HepG2 (cell line): ENCODE measurements around the gene CHST1. TPM values are rescaled to one million over a fixed set of nuclear protein-coding genes. Genes with fewer than 3 reads are reported as not detected.

Source experiments
- ATAC-seq: fragments of 200-7000 bp; cut with Tn5 transposase; 3 replicates; pipeline ENCODE4 v1.9.1; 2020; ENCODE audit warnings: mild to moderate bottlenecking, moderate library complexity
- BruUV-seq: library from RNA; stranded (reverse); fragments of 400-500 nt; replicated peaks from 2 replicates; lab custom pipeline; 2021; lab: Mats Ljungman, UMichigan
- CTCF ChIA-PET: fragments of 300-600 bp; formaldehyde crosslinking; extraction: SDS; loops from one replicate; lab custom pipeline; 2021; ENCODE audit warnings: low total read pairs, inconsistent platforms, low intra/inter-chr PET ratio; lab: Yijun Ruan, JAX
- POLR2A ChIA-PET: fragments of 350-600 bp; sonication (Branson Sonifier 250); formaldehyde crosslinking; loops from one replicate; lab custom pipeline; 2020; ENCODE audit warnings: antibody characterized with exemption, inconsistent platforms; lab: Yijun Ruan, JAX
- DNase-seq: peaks from one replicate; pipeline ENCODE4 v3.0.0-alpha.2; 2015; ENCODE audit warnings: low spot score
- FAIRE-seq: peaks from 3 replicates; lab custom pipeline; 2011; peaks lifted over from hg19 to GRCh38; lab: Jason Lieb, UNC
- H2AFZ ChIP-seq: one replicate; pipeline ENCODE4 v1.6.1; 2011; ENCODE audit warnings: low read length, inconsistent platforms
- H3K27ac ChIP-seq: fragments of 300-600 bp; 3 replicates; pipeline ENCODE4 v1.8.0; 2011; ENCODE audit warnings: mixed run types, mild to moderate bottlenecking, mixed read lengths, low read length, inconsistent platforms; ENCODE audit not compliant: insufficient read depth; ENCODE audit errors: extremely low read length
- H3K27me3 ChIP-seq, 2 experiments: fragments of 200-600 bp in 1 of 2; 2 replicates in 1 of 2; 3 replicates in 1 of 2; pipeline versions ENCODE4 v1.6.0 to v1.8.0; 2011; ENCODE audit warnings: low read length in 2 of 2, mild to moderate bottlenecking in 2 of 2, moderate library complexity in 2 of 2, inconsistent platforms in 1 of 2; ENCODE audit not compliant: insufficient read depth in 2 of 2, control insufficient read depth in 1 of 2
- H3K36me3 ChIP-seq, 2 experiments: fragments of 200-600 bp in 1 of 2; replicated peaks in 1 of 2; 2 replicates in 1 of 2; 3 replicates in 1 of 2; pipeline versions ENCODE4 v1.5.1 to v1.8.0; 2011; ENCODE audit warnings: low read length in 2 of 2, inconsistent platforms in 1 of 2; ENCODE audit not compliant: insufficient read depth in 2 of 2, control insufficient read depth in 1 of 2
- H3K4me1 ChIP-seq: 2 replicates; pipeline ENCODE4 v1.5.1; 2012; ENCODE audit warnings: low read length, inconsistent platforms; ENCODE audit not compliant: insufficient read depth
- H3K4me2 ChIP-seq: 2 replicates; pipeline ENCODE4 v1.6.0; 2011; ENCODE audit warnings: low read depth, low read length, inconsistent platforms
- H3K4me3 ChIP-seq, 3 experiments: fragments of 200-600 bp in 1 of 3; sonication (generic), shearing (Covaris generic) in 1 of 3; replicated peaks in 1 of 3; 2 replicates each; pipeline ENCODE4 v1.5.1; 2011 to 2016; ENCODE audit warnings: low read length in 3 of 3, inconsistent platforms in 2 of 3, low read depth in 2 of 3, mild to moderate bottlenecking in 2 of 3, control low read depth in 1 of 3, mixed read lengths in 1 of 3; ENCODE audit not compliant: insufficient read depth in 1 of 3
- H3K79me2 ChIP-seq: one replicate; pipeline ENCODE4 v1.6.1; 2011; ENCODE audit warnings: low read length, inconsistent platforms; ENCODE audit not compliant: insufficient read depth
- H3K9ac ChIP-seq: 2 replicates; pipeline ENCODE4 v1.6.0; 2011; ENCODE audit warnings: mild to moderate bottlenecking, low read depth, low read length, inconsistent platforms; ENCODE audit not compliant: insufficient read depth
- H3K9me3 ChIP-seq: 2 replicates; pipeline ENCODE4 v1.5.1; 2012; ENCODE audit warnings: mild to moderate bottlenecking, low read length
- H4K20me1 ChIP-seq: 2 replicates; pipeline ENCODE4 v1.6.0; 2011; ENCODE audit warnings: inconsistent platforms, mild to moderate bottlenecking, low read length, moderate library complexity; ENCODE audit not compliant: insufficient read depth
- ARNT2 ChIP-seq: sonication (generic); formaldehyde crosslinking; IDR thresholded peaks from 2 replicates; pipeline ENCODE4 v1.8.0; 2022; ENCODE audit warnings: mild to moderate bottlenecking, low read depth, missing genetic modification reagents, moderate library complexity
- CC2D1A ChIP-seq: sonication (generic); formaldehyde crosslinking; IDR thresholded peaks from 2 replicates; pipeline ENCODE4 v1.8.1; 2023; ENCODE audit warnings: mild to moderate bottlenecking, missing genetic modification reagents
- ETV5 ChIP-seq: IDR thresholded peaks from 2 replicates; pipeline ENCODE4 v1.6.1; 2018; ENCODE audit warnings: missing biosample characterization, missing genetic modification reagents, inconsistent platforms, borderline replicate concordance
- GABPB1 ChIP-seq: IDR thresholded peaks from 2 replicates; pipeline ENCODE4 v1.6.1; 2016; ENCODE audit warnings: mild to moderate bottlenecking, missing genetic modification reagents, moderate library complexity, missing compliant biosample characterization
- JUN ChIP-seq: sonication (generic); formaldehyde crosslinking; IDR thresholded peaks from 2 replicates; pipeline ENCODE4 v1.4.0; 2020; ENCODE audit warnings: mild to moderate bottlenecking, missing genetic modification reagents
- MATR3 ChIP-seq: sonication (generic); formaldehyde crosslinking; IDR thresholded peaks from 2 replicates; pipeline ENCODE4 v1.4.0; 2020; ENCODE audit warnings: missing genetic modification reagents
- MED13 ChIP-seq: sonication (generic); formaldehyde crosslinking; IDR thresholded peaks from 2 replicates; pipeline ENCODE4 v1.5.0; 2020; ENCODE audit warnings: missing genetic modification reagents
- NAIF1 ChIP-seq: sonication (generic); formaldehyde crosslinking; IDR thresholded peaks from 2 replicates; pipeline ENCODE4 v1.5.0; 2020; ENCODE audit warnings: mild to moderate bottlenecking, missing genetic modification reagents, borderline replicate concordance
- NFIC ChIP-seq: IDR thresholded peaks from 2 replicates; pipeline ENCODE4 v1.6.1; 2012; ENCODE audit warnings: mild to moderate bottlenecking, low read length, inconsistent platforms
- RAD51 ChIP-seq: fragments of 450-650 bp; IDR thresholded peaks from 2 replicates; pipeline ENCODE4 v1.6.1; 2016; ENCODE audit warnings: borderline replicate concordance
- RBAK ChIP-seq: sonication (generic); formaldehyde crosslinking; IDR thresholded peaks from 2 replicates; pipeline ENCODE4 v1.5.1; 2020; ENCODE audit warnings: mild to moderate bottlenecking, missing genetic modification reagents
- RBM39 ChIP-seq: fragments of 200-400 bp; formaldehyde crosslinking; IDR thresholded peaks from one replicate; pipeline ENCODE4 v1.6.1; 2018; ENCODE audit warnings: antibody characterized with exemption, mild to moderate bottlenecking, low read depth, low read length; ENCODE audit not compliant: poor library complexity, severe bottlenecking
- SRSF1 ChIP-seq: fragments of 200-400 bp; formaldehyde crosslinking; optimal IDR thresholded peaks from 2 replicates; pipeline ENCODE3; 2017; ENCODE audit warnings: mild to moderate bottlenecking, low read depth, low read length, moderate library complexity
- ZNF33B ChIP-seq: sonication (generic); formaldehyde crosslinking; IDR thresholded peaks from 2 replicates; pipeline ENCODE4 v1.5.1; 2020; ENCODE audit warnings: mild to moderate bottlenecking, missing genetic modification reagents
- ZNF343 ChIP-seq: sonication (generic); formaldehyde crosslinking; IDR thresholded peaks from 2 replicates; pipeline ENCODE4 v1.4.0; 2020; ENCODE audit warnings: mild to moderate bottlenecking, missing genetic modification reagents
- ZNF580 ChIP-seq: IDR thresholded peaks from 2 replicates; pipeline ENCODE4 v1.6.1; 2016; ENCODE audit warnings: low read depth, borderline replicate concordance
- WGBS: methylation state at CpG from one replicate; pipeline ENCODE4 v1.1.6; 2017; ENCODE audit warnings: low lambda C conversion rate; 5-methylcytosine and 5-hydroxymethylcytosine counted together
- in situ Hi-C: cut with HindIII; loops from 2 replicates; pipeline ENCODE4 v1.10.0; 2017; ENCODE audit warnings: low pct_unique_long_range_greater_than_20kb; ENCODE audit not compliant: extremely low pct_ligation_motif_present
- intact Hi-C: fragments of 100-400 bp; cut with micrococcal nuclease; formaldehyde crosslinking; loops from one replicate; pipeline ENCODE4 v1.10.0; 2022; ENCODE audit not compliant: unreplicated experiment
- polyA plus RNA-seq, 8 experiments: library from polyadenylated mRNA; depleted of rRNA in 3 of 8; stranded (reverse) in 7 of 8; unstranded in 1 of 8; fragments of >200 nt; fragmentation: Illumina TruSeq in 4 of 8; extraction: Trizol in 4 of 8; gene quantifications; 2 replicates each; pipeline versions ENCODE4 v1.2.1 to v1.2.3, GENCODE V29; 2011 to 2016; ENCODE audit warnings: low read depth in 4 of 8, missing spikeins in 1 of 8, mixed read lengths in 1 of 8; ENCODE audit not compliant: insufficient read depth in 1 of 8
- total RNA-seq, 5 experiments: library from RNA; depleted of rRNA; stranded (reverse); fragments of >200 nt; fragmentation: Illumina TruSeq; extraction: Trizol; gene quantifications; 2 replicates each; pipeline ENCODE4 v1.2.3, GENCODE V29; 2016; ENCODE audit warnings: low read depth in 1 of 5
- TF ChIP-seq, protein P1 (sequence below): sonication (generic); formaldehyde crosslinking; IDR thresholded peaks from 2 replicates; pipeline ENCODE4 v1.4.0; 2020; ENCODE audit warnings: missing genetic modification reagents

The CHST1 gene
- total and polyA plus RNA-seq, 2 of the 13 experiments (the other 11 are each of a cell fraction or from before 2014, with no cell fraction given) = not detected

GRCh38 chr11:45643598-45644260 lies 21.7 kb downstream of the CHST1 start (continued):
- TF ChIP-seq ZNF580 (no peak), MATR3 (CRISPR knock-in tag) (no peak), RAD51 (no peak), JUN (CRISPR knock-in tag) (no peak), MED13 (no peak), ETV5 (CRISPR knock-in tag) (no peak), ZNF33B (CRISPR knock-in tag) (no peak)
- TF ChIP-seq, protein P1, sequence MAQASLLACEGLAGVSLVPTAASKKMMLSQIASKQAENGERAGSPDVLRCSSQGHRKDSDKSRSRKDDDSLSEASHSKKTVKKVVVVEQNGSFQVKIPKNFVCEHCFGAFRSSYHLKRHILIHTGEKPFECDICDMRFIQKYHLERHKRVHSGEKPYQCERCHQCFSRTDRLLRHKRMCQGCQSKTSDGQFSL (CRISPR knock-in tag) = no peak

GRCh38 chr11:45641961-45642360 lies 23.5 kb downstream of the CHST1 start:
- Histone ChIP-seq H3K36me3 (no peaks in the 10 kb centered on the region), H3K4me3 (no peak overlapping the region), H3K4me2 (no peak overlapping the region), H3K4me1 (no peaks in the 10 kb centered on the region), H2AFZ (no peak overlapping the region), H3K27ac (no peak overlapping the region), H3K9ac (no peak overlapping the region), H4K20me1 (no peaks in the 10 kb centered on the region), H3K79me2 (no peaks in the 10 kb centered on the region), H3K9me3 (no peaks in the 10 kb centered on the region), H3K27me3 (peaks cover 2 to 4% of the 10 kb centered on the region in 2 experiments; a peak in 3 of 5 replicates)
- ChIA-PET POLR2A (no interaction called here), CTCF (no interaction called here)
- TF ChIP-seq CC2D1A (CRISPR knock-in tag) (no peak), ZNF343 (CRISPR knock-in tag) (no peak), RBAK (CRISPR knock-in tag) (no peak), NFIC (no peak), NAIF1 (CRISPR knock-in tag) (no peak), SRSF1 (no peak), ARNT2 (CRISPR knock-in tag) (no peak), RBM39 (no peak), GABPB1 (no peak)
- BruUV-seq = no TSS peak
- ATAC-seq = no peak
- intact Hi-C loops (no loop called here), in situ Hi-C loops (no loop called here)
- 4% methylated on average over 2 of the region's 2 CpGs for WGBS
- no peak for DNase-seq
- no peak for FAIRE-seq
